ENCODE results near the gene CRYL1. TPM values are rescaled to one million over a fixed set of nuclear protein-coding genes. Genes with fewer than 3 reads are reported as not detected.

CRYL1 gene
- total and polyA plus RNA-seq, 2 of the 13 experiments (the other 11 are each of a cell fraction or from before 2014, with no cell fraction given), result 57.2 to 115 TPM

- TF ChIP-seq, protein P1, sequence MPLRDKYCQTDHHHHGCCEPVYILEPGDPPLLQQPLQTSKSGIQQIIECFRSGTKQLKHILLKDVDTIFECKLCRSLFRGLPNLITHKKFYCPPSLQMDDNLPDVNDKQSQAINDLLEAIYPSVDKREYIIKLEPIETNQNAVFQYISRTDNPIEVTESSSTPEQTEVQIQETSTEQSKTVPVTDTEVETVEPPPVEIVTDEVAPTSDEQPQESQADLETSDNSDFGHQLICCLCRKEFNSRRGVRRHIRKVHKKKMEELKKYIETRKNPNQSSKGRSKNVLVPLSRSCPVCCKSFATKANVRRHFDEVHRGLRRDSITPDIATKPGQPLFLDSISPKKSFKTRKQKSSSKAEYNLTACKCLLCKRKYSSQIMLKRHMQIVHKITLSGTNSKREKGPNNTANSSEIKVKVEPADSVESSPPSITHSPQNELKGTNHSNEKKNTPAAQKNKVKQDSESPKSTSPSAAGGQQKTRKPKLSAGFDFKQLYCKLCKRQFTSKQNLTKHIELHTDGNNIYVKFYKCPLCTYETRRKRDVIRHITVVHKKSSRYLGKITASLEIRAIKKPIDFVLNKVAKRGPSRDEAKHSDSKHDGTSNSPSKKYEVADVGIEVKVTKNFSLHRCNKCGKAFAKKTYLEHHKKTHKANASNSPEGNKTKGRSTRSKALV (CRISPR knock-in tag; IDR thresholded peaks at IDR 0.05), result no peak
- TF ChIP-seq NR2F6 (IDR thresholded peaks at IDR 0.05) (no peak), NR2F6 (CRISPR knock-in tag; IDR thresholded peaks at IDR 0.05) (no peak)
Measured at GRCh38 chr13:20422362-20422761, 103.3 kb downstream of the CRYL1 start (continued).

GRCh38 chr13:20420938-20421337 lies 104.7 kb downstream of the CRYL1 start:
- 90% methylated on average over 6 of the region's 6 CpGs for WGBS (ENCODE audit: low lambda C conversion rate)
- Histone ChIP-seq H3K4me3 (replicated peaks in 1 of 3; ENCODE audit: insufficient read depth in 1 of 3, low read depth in 2 of 3, low read length in 3 of 3) (no peak overlapping the region), H3K36me3 (replicated peaks in 1 of 2; ENCODE audit: control insufficient read depth in 1 of 2, insufficient read depth in 2 of 2, low read length in 2 of 2) (no peaks in the 10 kb centered on the region; a peak in 3 of 5 replicates), H3K4me1 (ENCODE audit: insufficient read depth, low read length) (no peaks in the 10 kb centered on the region), H4K20me1 (ENCODE audit: insufficient read depth, low read length) (no peaks in the 10 kb centered on the region), H3K4me2 (ENCODE audit: low read depth, low read length) (no peak overlapping the region), H2AFZ (ENCODE audit: low read length) (no peak overlapping the region), H3K9me3 (ENCODE audit: low read length) (no peaks in the 10 kb centered on the region), H3K27ac (ENCODE audit: extremely low read length, insufficient read depth, low read length) (no peak overlapping the region), H3K79me2 (ENCODE audit: insufficient read depth, low read length) (no peaks in the 10 kb centered on the region), H3K27me3 (ENCODE audit: control insufficient read depth in 1 of 2, insufficient read depth in 2 of 2, low read length in 2 of 2) (no peaks in the 10 kb centered on the region), H3K9ac (ENCODE audit: insufficient read depth, low read depth, low read length) (no peak overlapping the region)
- TF ChIP-seq PPARG (CRISPR knock-in tag; conservative IDR thresholded peaks at IDR 0.05) (no peak), ZSCAN31 (CRISPR knock-in tag; IDR thresholded peaks at IDR 0.05; ENCODE audit: low read depth) (no peak), SOX13 (IDR thresholded peaks at IDR 0.05) (no peak), SOX13 (CRISPR knock-in tag; conservative IDR thresholded peaks at IDR 0.05 in 1 of 2, IDR thresholded peaks at IDR 0.05 in 1 of 2) (no peak)
- DNase-seq (ENCODE audit: low spot score), result no peak
- no TSS peak for BruUV-seq (replicated peaks)
- in situ Hi-C loops (cut with HindIII; ENCODE audit: extremely low pct_ligation_motif_present, low pct_unique_long_range_greater_than_20kb), result no loop called here
- ChIA-PET POLR2A (no interaction called here), CTCF (ENCODE audit: low intra/inter-chr PET ratio, low total read pairs) (no interaction called here)
- no peak for ATAC-seq
- intact Hi-C loops (cut with micrococcal nuclease; ENCODE audit: unreplicated experiment), result no loop called here
- no peak for FAIRE-seq

Measured in HepG2 (cell line).